Fibroblast of pulmonary artery (primary cell): Measurements from ENCODE around the gene PTPRCAP.

Experiments used
- DNase-seq: peaks from one replicate; pipeline ENCODE4 v3.0.0-alpha.2; 2010; ENCODE audit warnings: low read depth
- H3K4me3 ChIP-seq: replicated peaks from 2 replicates; pipeline ENCODE4 v1.5.1; 2011; ENCODE audit warnings: low read depth, mild to moderate bottlenecking, control low read depth, low read length, moderate library complexity
- CTCF ChIP-seq: IDR thresholded peaks from 2 replicates; pipeline ENCODE4 v1.5.1; 2011; ENCODE audit warnings: mild to moderate bottlenecking, control low read depth, low read length, inconsistent platforms; ENCODE audit errors: missing control alignments

The PTPRCAP gene

GRCh38 chr11:67453816-67454732, 16.6 kb upstream of the PTPRCAP start:
- no peak for DNase-seq
- TF ChIP-seq CTCF, result no peak

GRCh38 chr11:67452141-67452952, 14.9 kb upstream of the PTPRCAP start, which contains the start of gene GPR152:
GPR152 (minus strand) TSS chr11:67452729; CDS start chr11:67452724, 5 bp downstream.
- H3K4me3 ChIP-seq, result no peak within 1 kb of the TSS
- no peak for DNase-seq
- TF ChIP-seq CTCF, result no peak

More at GRCh38 chr11:67453816-67454732, 16.6 kb upstream of the PTPRCAP start:
- H3K4me3 ChIP-seq, result no peak overlapping the region

DNA sequence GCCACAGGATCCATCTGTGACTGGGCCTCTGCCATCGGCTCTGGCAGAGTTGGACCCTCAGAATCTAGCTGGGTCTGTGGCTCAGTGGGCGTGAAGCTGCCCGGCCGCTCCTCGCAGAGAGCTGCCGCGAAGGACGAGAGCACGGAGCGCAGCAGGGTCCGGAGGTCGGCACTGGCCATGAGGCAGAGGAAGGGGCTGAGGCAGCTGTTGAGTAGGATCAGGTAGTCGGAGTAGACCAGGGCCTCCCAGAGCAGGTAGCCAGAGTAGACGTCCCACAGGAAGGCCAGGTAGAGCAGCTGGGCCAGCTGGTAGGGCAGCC, 14.1 kb upstream of the PTPRCAP start:
- TF ChIP-seq CTCF, result no peak
- no peak for DNase-seq
- no peak overlapping the region for H3K4me3 ChIP-seq

- no peak for DNase-seq
- no peak for TF ChIP-seq CTCF
- H3K4me3 ChIP-seq, result no peak overlapping the region
These were observed 13.5 kb upstream of the PTPRCAP start for GRCh38 chr11:67450796-67451657.

GRCh38 chr11:67449116-67449844, 11.8 kb upstream of the PTPRCAP start:
- H3K4me3 ChIP-seq, result no peak overlapping the region
- TF ChIP-seq CTCF, result no peak
- DNase-seq, result no peak

- H3K4me3 ChIP-seq, result no peak overlapping the region
- TF ChIP-seq CTCF, result no peak
- no peak for DNase-seq
These were observed 10.7 kb upstream of the PTPRCAP start for GRCh38 chr11:67448220-67448609.
